Suprapubic skin (tissue), 4 donors: ENCODE results near the gene GLB1L2.

Experiments
- CTCF ChIP-seq, 2 donors: fragments of 200-600 bp in 1 of 2; fragments of 450-650 bp in 1 of 2; sonication (generic) in 1 of 2; IDR thresholded peaks; one replicate each; pipeline ENCODE4 v1.5.1; 2016 to 2019; ENCODE audit warnings: antibody characterized with exemption in 2 of 2, mild to moderate bottlenecking in 1 of 2, moderate library complexity in 1 of 2
- EP300 ChIP-seq: sonication (generic); formaldehyde crosslinking; IDR thresholded peaks from one replicate; pipeline ENCODE4 v1.6.1; 2017; ENCODE audit warnings: antibody characterized with exemption
- POLR2A ChIP-seq, 2 donors: fragments of 450-650 bp; IDR thresholded peaks; one replicate each; pipeline ENCODE4 v1.6.1; 2017; ENCODE audit warnings: antibody characterized with exemption in 2 of 2, mild to moderate bottlenecking in 2 of 2, moderate library complexity in 2 of 2
- POLR2AphosphoS5 ChIP-seq, 3 donors: sonication (generic); formaldehyde crosslinking; IDR thresholded peaks; one replicate each; pipeline ENCODE4 v1.6.1; 2017; ENCODE audit warnings: antibody characterized with exemption in 3 of 3

GRCh38 chr11:134369656-134370525 is 38.1 kb downstream of the GLB1L2 start:
- TF ChIP-seq CTCF (IDR thresholded peaks at IDR 0.05): no peak
- no peak for TF ChIP-seq POLR2AphosphoS5 (IDR thresholded peaks at IDR 0.05)
- TF ChIP-seq EP300: no peak
- TF ChIP-seq POLR2A (IDR thresholded peaks at IDR 0.05): no peak
